Glomerular visceral epithelial cell (primary cell): ENCODE measurements around the gene CFAP77.

Source experiments
- DNase-seq: peaks from one replicate; pipeline ENCODE4 v3.0.0-alpha.2; 2016; ENCODE audit errors: extremely low spot score

CFAP77 gene

GRCh38 chr9:132451276-132451675 lies 41.3 kb downstream of the CFAP77 start:
- no peak for DNase-seq

- DNase-seq, result no peak
These were observed 46.2 kb downstream of the CFAP77 start for GRCh38 chr9:132456241-132456640.

- DNase-seq, result no peak
These were observed 47.7 kb downstream of the CFAP77 start for GRCh38 chr9:132457504-132458236.

GRCh38 chr9:132458432-132458831 lies 48.4 kb downstream of the CFAP77 start:
- no peak for DNase-seq

- DNase-seq, result no peak
These were observed 49.6 kb downstream of the CFAP77 start for GRCh38 chr9:132459661-132460060.

GRCh38 chr9:132460240-132460639 lies 50.2 kb downstream of the CFAP77 start:
- no peak for DNase-seq

- no peak for DNase-seq
These were observed 51.4 kb downstream of the CFAP77 start for GRCh38 chr9:132461281-132461896.

GRCh38 chr9:132461971-132462370 lies 52.0 kb downstream of the CFAP77 start:
- no peak for DNase-seq

- no peak for DNase-seq
These were observed 54.5 kb downstream of the CFAP77 start for GRCh38 chr9:132464547-132464946.

GRCh38 chr9:132465131-132465635 lies 55.2 kb downstream of the CFAP77 start:
- no peak for DNase-seq

- no peak for DNase-seq
These were observed 62.2 kb downstream of the CFAP77 start for GRCh38 chr9:132472199-132472598.

- no peak for DNase-seq
These were observed 62.6 kb downstream of the CFAP77 start for GRCh38 chr9:132472599-132472998.

- no peak for DNase-seq
These were observed 64.2 kb downstream of the CFAP77 start for GRCh38 chr9:132474253-132474652.

GRCh38 chr9:132478353-132479050 lies 68.5 kb downstream of the CFAP77 start:
- no peak for DNase-seq

- DNase-seq, result no peak
These were observed 69.7 kb downstream of the CFAP77 start for GRCh38 chr9:132479733-132480132.

GRCh38 chr9:132481053-132481849 lies 71.2 kb downstream of the CFAP77 start:
- DNase-seq, result no peak

GRCh38 chr9:132482196-132482813 lies 72.3 kb downstream of the CFAP77 start:
- DNase-seq, result no peak

- DNase-seq, result no peak
These were observed 75.4 kb downstream of the CFAP77 start for GRCh38 chr9:132485393-132485792.

GRCh38 chr9:132486706-132487350 lies 76.8 kb downstream of the CFAP77 start:
- DNase-seq, result no peak

- no peak for DNase-seq
These were observed 77.4 kb downstream of the CFAP77 start for GRCh38 chr9:132487351-132487791.

GRCh38 chr9:132487980-132488535 lies 78.0 kb downstream of the CFAP77 start:
- DNase-seq, result no peak
